HG03432 (cell line): Measurements from ENCODE around the gene CCDC51.
"Not testable (repeated sequence)": the region's sequence is repeated elsewhere in the genome, so short reads cannot be mapped to it uniquely, and the experiment has no call there.

ENCODE experiments used
- ATAC-seq: cut with Tn5 transposase; IDR thresholded peaks from one replicate; pipeline ENCODE4 v1.9.1; 2021; ENCODE audit warnings: mild to moderate bottlenecking, moderate library complexity; ENCODE audit not compliant: unreplicated experiment

Gene CCDC51

DNA sequence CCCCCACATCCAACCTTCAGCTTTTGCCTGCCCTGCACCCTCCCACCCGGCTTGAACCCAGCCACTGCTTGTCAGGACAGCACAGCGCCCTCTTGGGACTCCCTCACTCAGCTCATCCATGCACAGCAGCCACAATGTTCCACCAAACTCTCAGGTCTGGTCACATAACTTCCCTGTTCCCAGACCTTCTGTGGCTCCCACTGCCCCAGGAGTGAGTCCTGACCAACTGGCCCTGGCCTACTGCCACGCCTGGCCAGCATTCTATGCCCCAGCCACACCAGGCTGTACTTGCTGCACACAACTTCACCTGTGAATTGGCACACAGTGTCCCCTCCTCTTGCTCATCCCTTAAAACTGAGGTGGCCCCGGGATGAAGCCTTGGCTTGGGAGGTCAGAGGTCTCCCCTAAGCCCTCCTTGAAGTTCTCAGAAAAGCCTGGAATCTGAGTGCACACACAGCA is 31.1 kb downstream of the CCDC51 start:
- no peak for ATAC-seq

DNA sequence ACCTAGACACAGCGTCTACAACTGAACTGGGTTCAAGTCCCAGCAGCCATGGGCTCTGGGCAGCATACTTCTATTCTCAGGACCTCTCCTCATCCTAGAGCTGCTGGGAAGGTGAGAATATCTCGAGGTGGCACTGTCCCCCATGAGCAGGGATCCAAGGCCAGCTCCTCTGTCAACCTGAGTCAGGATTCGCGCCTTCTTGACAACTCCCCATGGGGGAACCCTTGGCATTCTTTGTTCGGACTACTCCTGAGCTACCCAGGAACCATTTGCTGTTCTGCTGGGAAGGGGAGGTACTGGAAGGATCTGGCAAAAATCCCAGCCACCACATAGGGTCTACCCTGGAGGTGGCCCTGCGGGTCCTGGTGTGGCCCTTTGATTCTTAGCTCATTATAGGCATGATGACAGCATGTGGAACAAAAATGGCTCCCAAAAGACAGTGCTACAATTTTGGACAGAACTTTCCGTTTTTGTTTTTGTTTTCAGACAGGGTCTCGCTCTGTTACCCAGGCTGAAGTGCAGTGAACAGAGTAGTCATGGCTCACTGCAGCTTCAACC is 32.3 kb downstream of the CCDC51 start:
- no peak for ATAC-seq

DNA sequence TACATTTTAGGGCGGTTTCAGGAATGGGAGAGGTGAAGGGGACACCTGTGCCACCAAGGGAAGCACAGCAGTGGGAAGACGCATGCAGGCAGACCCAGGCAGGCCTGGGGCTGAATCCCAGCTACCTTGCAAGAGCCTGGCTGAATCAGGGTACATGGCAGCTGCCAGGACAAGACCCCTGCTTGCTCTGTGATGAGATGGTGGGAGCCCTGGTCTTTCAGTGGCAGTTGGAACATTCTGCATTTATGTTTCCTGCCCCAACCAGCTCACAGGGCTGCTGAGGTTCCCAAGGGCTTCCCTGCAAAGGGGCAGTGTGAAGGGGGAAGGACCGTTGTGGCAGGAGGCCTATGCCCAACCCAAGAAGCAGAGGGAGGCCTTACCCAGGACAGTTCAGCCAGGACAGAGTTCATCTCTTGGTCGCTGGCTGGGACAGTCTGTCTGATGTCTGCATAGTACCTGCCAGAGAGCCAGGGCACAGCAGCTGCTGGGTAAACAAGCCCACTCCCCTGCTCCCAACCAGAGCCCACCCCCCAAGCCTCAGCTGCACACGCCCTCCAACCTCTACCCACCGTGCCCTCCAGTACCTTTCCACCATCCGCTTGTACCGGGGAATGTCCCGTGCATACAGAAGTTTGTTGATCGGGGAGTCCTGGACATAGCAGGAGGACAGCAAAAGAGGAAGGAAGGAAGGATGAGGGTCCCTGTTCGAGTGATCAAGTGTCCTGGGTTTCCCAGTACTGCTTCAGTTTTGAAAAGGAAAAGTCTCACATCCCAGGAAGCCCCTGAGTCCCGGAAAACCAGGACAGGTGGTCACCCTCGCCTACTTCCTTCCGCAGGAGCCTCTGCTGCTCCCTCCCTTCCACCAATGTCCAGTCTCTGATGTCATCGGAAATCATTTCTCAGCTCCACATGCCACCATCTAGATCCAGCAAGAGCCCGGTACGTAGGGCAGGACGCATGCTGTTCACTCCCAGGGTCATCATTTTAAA is 33.2 kb downstream of the CCDC51 start:
- no peak for ATAC-seq

DNA sequence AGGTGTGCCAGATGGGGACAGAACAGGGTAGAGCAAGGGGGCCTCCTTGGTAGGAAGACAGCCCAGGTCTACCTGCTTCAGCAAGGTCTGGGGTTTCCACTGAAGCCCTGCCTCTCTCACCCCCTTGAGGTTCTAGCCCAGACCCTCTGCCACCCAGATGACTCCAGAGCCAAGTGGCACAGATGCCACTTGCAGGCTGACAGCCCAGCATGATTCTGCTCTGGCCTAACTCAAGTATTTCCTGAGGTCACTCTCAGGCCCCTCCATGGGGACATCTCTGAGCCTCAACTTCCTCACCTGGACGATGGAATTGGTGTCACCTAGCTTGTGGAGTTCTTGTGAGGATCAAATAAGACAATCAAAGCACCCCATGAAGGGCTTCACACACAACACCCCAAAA is 33.9 kb downstream of the CCDC51 start:
- no peak for ATAC-seq

DNA sequence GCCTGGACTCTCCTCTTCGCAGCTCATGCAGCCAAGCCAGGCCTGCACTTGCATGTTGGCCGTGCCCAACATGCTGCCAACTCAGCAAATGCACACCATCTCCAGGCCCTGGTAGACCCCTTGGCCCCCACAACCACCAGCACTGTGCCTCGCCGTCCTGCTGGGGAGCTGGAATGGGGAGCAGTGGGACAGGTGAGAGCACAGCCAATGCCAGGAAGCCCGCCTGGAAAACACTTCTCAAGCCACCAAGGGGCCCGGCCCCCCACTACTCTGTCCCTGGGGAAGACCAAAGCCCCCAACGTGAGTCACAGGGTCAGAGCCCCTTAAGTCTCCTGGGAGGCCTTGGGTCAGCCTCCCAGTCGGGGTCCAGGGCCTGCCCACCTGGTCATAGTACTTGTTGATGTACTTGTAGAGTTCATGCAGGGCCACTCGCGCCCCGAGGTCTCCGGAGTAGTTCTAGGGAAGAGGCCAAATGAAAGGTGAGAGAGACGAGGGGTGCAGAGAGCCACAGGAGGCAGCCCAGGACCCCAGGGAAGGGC is 34.5 kb downstream of the CCDC51 start:
- no peak for ATAC-seq

DNA sequence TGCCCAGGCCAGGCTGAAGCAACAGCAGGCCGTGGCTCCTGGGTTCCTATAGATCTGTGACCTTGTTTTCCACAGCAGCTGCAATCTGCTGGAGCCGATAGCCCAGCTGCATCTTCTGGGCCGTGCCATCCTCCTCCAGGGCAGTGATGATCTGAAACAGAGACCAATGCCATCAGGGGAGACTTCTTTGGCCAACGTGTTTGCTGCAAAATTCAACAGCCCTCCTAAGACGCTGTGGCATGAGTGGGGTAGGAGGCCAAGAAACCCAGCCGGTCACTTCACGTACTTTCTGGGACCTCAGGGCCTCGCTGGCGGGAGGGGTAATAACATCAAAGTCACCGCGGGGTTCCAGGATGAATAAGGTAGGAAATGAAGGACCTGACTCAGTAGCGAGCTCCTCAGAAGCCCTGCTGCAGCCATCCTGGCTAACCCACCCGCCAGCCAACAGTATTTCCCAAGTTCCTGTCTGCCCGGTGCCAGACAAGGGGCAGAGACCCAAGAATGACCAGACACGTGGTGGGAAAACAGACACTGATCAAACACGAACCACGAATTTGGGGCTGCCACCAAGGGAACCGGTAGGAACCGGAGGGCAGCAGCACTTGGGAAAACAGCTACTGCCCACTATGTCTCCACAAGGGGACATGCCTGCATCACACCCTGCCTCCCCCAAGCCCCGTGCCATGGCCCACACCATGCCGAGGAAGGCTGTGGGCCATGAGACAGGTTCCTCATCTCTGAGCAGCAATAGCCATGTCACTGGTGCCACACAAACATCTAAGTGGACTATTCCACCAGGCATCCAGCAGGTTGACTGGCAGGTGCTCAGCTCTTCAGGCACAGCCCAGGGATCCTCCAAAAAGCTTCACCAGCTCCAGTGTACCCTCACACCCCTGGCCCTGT is 35.2 kb downstream of the CCDC51 start:
- no peak for ATAC-seq

DNA sequence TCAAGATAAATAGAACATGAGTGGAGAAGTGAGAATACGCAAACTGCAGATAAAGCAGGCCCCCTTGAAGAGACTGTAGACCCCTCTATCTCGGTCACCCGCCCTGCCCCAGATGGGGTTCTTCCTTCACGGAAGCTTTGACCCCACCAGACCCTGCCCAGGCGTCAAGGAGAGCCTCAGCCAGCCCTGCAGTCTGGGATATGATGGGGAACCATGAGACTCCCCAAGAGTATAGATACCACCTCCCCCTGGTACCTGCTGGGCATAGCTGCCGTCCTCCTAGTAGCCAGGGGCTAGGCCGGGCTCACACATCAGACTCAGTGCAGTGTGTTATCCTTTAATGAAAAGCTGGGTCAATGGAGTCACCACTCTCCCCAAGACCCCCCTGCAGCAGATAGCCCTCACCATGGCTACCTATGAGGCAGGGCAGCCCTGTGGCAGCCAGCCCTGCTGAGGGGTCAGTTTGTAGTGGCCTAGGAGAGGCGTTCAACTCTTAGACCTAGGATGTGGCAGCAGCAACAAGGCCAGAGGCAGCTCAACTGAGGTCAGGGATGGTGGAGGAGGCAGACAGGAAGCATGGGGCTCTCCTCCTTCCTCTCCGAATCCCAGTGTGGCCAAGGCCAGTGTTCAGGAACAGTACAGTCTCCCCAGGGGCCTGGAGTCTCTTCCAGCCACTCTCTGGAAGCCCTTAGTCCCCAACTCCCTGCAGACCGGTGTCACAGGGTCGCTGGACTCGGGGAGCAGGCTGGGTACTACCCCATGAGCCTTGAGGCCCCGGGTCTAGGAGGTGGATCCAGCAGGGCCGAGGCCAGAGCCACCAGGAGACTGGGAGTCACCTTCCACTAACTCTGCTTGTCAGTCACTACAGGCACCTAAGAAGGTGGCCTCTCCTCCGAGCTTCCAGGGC is 36.1 kb downstream of the CCDC51 start:
- no peak for ATAC-seq

DNA sequence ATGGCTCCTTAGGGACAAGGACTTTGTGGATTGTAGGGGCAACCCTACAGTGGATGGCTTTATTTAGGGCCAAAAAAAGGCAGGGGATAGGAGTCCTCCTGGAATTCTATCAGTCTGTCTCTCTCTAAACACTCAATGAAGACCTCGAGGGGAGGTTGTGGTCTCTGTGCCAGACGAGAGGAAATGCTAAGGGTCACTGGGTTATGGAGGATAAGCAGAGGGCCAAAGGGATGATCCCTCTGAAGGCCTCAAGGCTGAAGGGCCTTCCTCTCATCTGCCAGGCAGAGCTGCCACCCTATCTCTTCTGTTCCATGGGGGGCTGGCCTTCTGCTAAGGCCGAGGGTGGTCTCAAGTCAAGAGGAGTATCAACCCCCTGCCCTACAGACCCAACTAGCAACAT is 37.0 kb downstream of the CCDC51 start:
- ATAC-seq: no peak

DNA sequence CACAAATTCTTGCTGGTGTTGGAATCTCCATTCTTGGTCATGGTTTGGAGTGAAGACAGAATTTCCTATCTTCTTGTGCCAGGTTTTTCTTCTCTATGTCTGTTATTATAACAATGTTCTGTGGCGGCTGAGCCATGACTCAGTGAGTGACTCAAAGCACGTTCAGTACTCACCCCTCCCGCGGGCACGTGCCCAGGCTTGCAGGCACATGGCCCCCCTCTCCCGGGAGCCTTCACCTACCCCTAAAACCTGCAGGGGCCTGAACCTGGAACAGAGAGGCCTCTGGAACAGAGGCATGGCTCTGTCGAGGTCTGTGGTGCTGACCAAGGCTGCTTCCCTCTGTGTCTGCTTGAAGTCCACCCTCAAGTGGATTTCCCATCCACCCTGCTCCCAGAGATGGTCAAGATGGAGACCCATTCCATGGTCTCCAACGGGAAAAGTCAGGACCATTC is 37.6 kb downstream of the CCDC51 start:
- no peak for ATAC-seq

DNA sequence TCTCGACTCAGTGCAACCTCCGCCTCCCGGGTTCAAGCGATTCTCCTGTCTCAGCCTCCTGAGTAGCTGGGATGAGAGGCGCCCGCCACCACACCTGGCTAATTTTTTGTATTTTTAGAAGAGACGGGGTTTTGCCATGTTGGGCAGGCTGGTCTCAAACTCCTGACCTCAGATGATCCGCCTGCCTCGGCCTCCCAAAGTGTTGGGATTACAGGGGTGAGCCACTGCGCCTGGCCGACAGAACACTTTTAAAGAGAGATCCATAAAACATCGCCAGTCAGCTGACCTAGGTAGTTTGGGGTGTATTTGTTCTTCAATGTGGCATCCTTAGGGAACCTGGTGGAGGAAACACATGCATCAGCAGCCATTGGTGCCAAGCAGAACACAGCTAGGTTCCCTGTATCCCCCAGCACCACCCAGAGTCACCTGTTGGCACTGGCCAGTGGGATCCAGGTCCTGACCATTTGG is 38.5 kb downstream of the CCDC51 start:
- not testable (repeated sequence) for ATAC-seq

DNA sequence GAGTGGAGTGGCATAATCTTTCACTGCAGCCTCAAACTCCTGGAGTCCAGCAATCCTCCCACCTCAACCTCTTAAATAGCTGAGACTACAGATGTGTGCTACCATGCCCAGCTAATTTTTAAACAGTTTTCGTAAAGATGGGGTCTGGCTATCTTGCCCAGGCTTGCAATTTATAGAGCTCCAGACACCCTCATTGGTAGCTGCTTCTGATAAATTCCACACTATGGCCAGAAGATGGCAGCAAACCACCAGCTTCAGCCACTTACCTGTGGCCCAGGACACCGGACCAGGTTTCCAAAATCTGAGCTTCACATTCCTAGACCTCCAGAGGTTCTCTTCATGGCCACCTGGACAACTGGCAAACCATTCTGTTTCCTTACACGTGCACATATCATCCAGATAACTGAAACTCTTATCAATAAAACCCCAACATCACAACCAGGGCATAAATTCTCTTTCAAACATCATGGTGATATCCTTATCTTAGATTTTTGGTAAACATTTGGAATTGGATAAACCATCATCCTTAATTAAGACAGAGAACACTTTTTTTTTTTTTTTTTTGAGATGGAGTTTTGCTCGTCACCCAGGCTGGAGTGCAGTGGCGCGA is 39.0 kb downstream of the CCDC51 start:
- no peak for ATAC-seq

DNA sequence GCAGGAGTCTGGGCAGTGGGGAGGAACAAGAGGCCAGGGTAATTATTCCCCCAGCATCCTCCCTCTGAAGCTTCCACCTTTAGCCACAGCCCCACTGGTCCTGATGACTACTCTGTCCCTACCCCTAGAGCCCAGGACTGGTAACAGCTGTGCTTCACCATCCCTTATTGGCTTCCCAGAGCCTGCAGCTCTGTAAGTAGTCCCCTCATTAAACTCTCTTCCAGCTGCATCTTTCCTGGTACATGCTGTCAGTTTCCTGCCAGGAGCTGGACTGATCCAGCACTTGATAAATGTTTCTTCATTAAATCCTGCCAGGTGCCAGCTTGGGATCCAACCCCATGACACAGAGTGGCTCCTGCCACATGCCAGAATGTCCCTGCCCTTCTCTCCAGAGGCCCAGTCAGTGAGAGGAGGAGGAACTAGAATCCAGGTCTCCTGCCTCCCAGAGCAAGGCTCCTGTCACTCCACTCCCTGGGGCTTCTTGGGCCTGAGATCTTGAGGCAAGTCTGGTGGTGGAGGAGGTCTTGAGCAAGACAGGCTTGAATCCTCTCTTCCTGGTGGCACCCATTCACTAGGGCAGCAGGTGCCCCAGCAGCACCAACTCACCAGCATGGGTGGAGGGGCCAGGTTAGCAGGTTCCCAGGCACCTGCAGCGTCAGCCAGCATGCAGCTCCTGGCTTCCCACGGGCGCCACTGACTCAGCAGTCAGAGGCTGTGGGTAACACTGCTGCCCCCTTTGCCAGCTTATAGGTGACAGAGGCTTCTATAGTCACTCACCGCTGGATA is 40.3 kb downstream of the CCDC51 start:
- no peak for ATAC-seq

DNA sequence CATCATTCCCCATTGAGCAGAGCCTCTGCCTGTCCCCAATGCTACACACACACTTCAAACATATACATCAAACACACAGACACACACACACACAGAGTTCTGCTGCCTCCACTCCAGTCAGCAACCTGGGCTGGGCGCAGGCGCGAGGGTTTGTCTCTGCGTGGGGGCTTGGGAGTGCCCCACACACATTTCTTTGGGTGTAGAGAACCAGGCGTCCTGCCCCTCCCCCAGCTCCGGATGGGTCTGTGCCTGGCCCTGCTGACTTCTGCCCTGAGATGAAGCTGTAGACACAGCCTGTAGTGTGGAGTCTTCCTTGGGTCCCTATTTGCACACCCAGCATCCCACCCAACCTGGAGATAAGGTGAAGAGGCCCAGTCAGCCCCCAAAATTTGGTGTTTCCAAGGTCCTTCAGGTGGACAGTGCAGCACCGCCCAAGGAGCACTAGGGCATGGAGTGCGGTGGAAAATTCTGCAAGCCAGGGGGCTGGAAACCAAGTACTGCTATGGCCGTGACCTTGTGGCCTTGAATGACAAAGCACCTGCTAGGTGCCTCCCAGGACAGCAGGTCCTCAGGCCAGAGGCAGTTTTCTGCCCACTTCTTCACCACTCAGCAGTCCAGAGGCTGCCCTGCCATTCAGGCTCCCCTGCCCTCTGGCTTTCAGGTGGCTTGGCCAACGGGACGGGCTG is 41.1 kb downstream of the CCDC51 start:
- ATAC-seq: no peak

DNA sequence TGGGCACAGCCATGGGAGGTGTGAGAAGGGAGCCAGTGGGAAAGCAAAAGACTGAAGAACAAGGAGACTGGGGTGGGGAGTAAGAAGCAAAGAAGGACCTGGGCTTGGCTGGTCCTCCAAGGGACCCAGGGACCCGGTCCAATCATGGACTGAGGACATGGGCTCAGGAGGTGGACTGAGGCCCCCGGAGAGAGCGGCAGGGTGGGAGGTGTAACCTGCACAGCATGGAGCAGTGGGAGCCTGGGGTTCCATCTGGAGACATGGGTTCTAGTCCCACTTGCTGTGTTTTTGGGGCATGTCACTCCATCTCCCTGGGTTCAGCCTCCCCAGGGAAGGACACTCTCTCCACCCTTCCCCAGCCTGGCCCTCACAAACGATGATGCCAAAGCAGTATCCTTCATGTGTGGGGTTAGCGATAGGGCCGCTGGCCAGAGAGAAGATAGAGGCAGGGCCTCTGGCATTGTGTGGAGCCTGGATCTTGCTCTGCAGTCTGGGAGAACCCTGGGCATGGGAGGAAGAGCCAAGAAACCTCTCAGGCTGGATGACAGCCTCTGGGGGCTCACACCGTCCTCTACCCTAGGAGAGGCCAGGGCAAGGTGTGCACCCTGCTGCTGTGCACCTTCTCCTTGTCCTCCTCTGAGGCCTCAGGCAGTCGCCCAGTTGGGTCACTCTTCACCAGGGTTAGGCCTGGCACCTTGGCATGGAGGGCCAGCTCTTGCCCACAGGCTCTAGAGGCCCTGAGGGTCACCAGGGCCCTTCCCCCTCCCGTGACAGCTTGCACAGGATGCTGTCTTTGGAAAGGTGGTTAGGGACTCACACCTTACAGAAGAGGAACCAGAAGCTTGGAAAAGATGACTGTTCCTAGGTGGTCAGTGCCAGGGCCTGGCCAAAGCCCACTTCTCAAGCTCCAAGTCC is 41.9 kb downstream of the CCDC51 start:
- no peak for ATAC-seq

DNA sequence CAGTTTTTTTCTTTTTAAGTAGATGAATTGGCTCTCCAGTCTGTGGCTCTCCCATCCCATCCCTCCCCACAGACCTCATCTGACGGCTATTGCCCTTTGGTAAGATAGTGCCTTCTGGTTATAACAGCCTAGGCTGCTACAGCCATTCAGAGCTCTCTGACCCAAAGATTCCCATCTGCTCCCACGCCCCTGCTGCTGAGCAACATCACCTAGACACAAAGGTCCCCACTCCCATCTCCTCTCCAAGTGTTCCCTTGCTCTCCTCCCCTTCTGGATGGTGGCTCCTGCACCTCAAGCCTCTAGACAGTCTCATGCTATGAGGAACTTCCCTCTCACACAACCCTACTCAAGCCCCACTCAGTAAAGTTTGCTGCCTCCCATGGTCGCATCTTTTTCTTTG is 44.2 kb downstream of the CCDC51 start:
- ATAC-seq: no peak

DNA sequence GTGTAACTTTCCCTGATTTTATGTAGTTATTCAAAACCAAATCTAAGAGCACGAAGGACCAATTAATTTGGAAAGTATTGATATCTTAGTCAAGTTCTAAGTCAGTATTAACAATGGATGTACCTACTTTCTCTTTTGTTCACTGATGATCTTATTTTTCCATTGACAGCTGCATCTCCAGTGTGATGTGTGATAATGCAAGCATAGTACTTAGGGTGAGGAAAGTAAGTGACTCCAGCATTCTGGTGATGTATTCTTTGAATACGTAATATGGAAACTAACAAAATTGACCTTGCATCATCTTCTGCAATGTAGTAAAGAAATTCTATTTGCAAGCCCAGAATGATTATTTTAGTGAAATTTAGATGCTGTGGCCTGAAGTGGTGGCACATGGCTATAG is 45.5 kb downstream of the CCDC51 start:
- no peak for ATAC-seq

DNA sequence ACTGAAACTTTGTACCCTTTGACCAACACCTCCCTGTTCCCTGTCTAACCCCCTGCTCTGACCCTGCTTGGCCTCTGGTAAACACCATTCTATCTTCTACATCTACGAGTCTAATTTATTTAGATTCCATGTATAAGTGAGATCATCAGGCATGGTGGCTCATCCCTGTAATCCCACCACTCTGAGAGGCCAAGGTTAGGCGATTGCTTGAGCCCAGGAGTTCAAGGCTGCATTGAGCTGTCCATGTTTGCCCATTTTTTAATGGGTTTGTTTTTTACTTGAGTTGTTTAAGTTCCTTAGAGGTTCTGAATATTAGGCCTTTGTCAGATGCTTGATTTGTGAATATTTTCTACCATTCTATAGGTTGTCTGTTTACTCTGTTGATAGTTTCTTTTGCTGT is 51.0 kb downstream of the CCDC51 start:
- no peak for ATAC-seq
